IPS-20b (cell line): ENCODE measurements around the gene ANGEL2.
A peak's percentile ranks its signal among the peaks of the same experiment; 100 is the strongest.
"Not testable (repeated sequence)": the region's sequence is repeated elsewhere in the genome, so short reads cannot be mapped to it uniquely, and the experiment has no call there.

Experiments
- H3K27ac ChIP-seq: one replicate; pipeline ENCODE4 v1.5.1; 2013; ENCODE audit warnings: low read length
- H3K27me3 ChIP-seq: 2 replicates; pipeline ENCODE4 v1.6.1; 2013; ENCODE audit warnings: mild to moderate bottlenecking, low read length, inconsistent platforms; ENCODE audit not compliant: insufficient read depth
- H3K36me3 ChIP-seq: 2 replicates; pipeline ENCODE4 v1.6.1; 2013; ENCODE audit warnings: low read depth, mild to moderate bottlenecking, inconsistent platforms, low read length, moderate library complexity; ENCODE audit not compliant: insufficient read depth
- H3K4me1 ChIP-seq: 2 replicates; pipeline ENCODE4 v1.6.1; 2013; ENCODE audit warnings: mild to moderate bottlenecking, control low read depth, inconsistent platforms, low read length, moderate library complexity; ENCODE audit not compliant: insufficient read depth
- H3K4me3 ChIP-seq: 2 replicates; pipeline ENCODE4 v1.5.1; 2013; ENCODE audit warnings: mild to moderate bottlenecking, low read length, inconsistent platforms
- H3K9ac ChIP-seq: 2 replicates; pipeline ENCODE4 v1.6.1; 2013; ENCODE audit warnings: low read depth, mild to moderate bottlenecking, inconsistent platforms, low read length, moderate library complexity
- H3K9me3 ChIP-seq: 2 replicates; pipeline ENCODE4 v1.6.1; 2013; ENCODE audit warnings: mild to moderate bottlenecking, low read depth, low read length, inconsistent platforms; ENCODE audit not compliant: insufficient read depth

The ANGEL2 gene

DNA sequence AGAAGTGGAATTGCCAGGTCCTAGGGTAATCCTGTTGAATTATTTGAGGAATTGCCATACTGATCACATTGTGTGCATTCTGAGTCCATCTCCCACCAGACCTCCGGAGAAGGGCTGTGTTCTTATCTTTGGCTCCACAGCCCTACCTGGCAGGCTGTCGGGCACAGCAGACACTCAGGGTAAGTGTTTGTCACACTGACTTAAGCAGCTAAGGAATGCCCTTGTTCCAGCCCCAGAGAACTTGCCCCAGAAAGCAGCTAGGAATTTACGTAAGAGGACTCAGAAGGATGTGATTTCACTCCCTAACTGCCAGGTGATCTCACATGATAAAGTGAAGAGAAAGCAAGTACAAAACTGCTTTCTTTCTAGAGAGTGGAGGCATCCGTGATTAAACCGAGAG, 44.4 kb downstream of the ANGEL2 start:
- Histone ChIP-seq H3K9me3 (no peaks in the 10 kb centered on the region), H3K4me3 (no peak overlapping the region), H3K4me1 (peaks cover 9% of the 10 kb centered on the region), H3K27ac (no peak overlapping the region), H3K27me3 (no peaks in the 10 kb centered on the region), H3K9ac (no peak overlapping the region), H3K36me3 (peaks cover 94% of the 10 kb centered on the region)

DNA sequence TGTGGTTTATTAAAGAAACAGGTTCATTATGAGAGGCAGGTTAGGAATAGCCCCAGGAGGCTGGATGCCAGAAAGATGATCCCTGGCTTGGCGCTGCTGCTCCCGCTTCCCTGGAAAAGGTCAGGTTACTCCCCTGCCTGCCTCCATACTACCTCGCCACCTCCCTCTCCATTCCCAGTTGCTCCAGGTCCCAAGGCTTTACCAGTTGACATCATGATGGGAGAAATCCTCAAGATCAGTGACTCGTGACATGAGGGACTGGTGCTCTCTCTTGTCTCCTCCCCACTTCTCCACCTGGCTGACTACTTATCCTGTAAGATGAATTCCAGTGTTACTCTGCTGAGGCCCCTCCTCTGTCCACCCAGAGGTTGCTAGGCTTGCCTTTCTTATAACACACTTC, 45.6 kb downstream of the ANGEL2 start:
- Histone ChIP-seq H3K27me3 (no peaks in the 10 kb centered on the region), H3K9ac (no peak overlapping the region), H3K27ac (no peak overlapping the region), H3K36me3 (peaks cover 94% of the 10 kb centered on the region), H3K4me1 (peaks cover 9% of the 10 kb centered on the region), H3K4me3 (no peak overlapping the region), H3K9me3 (no peaks in the 10 kb centered on the region)

- Histone ChIP-seq H3K27ac (no peak overlapping the region), H3K4me3 (no peak overlapping the region), H3K9me3 (no peaks in the 10 kb centered on the region), H3K27me3 (no peaks in the 10 kb centered on the region), H3K4me1 (peaks cover 9% of the 10 kb centered on the region), H3K36me3 (peaks cover 94% of the 10 kb centered on the region), H3K9ac (peak overlapping the region; percentile 7; the same call in 1 of the 2 replicates)
Measured at GRCh38 chr1:212968368-212968863, 47.3 kb downstream of the ANGEL2 start.

- H3K27me3 ChIP-seq, result no peaks in the 10 kb centered on the region
- peaks cover 94% of the 10 kb centered on the region for H3K36me3 ChIP-seq
- H3K4me3 ChIP-seq, result no peak overlapping the region
- peaks cover 9% of the 10 kb centered on the region for H3K4me1 ChIP-seq
- peak overlapping the region; percentile 7; the same call in 1 of the 2 replicates for H3K9ac ChIP-seq
- no peaks in the 10 kb centered on the region for H3K9me3 ChIP-seq
- H3K27ac ChIP-seq, result no peak overlapping the region
Measured at GRCh38 chr1:212967801-212968200, 47.9 kb downstream of the ANGEL2 start.

- H3K36me3 ChIP-seq, result peaks cover 94% of the 10 kb centered on the region
- H3K4me1 ChIP-seq, result peaks cover 9% of the 10 kb centered on the region
- no peak overlapping the region for H3K27ac ChIP-seq
- no peaks in the 10 kb centered on the region for H3K9me3 ChIP-seq
- no peaks in the 10 kb centered on the region for H3K27me3 ChIP-seq
- no peak overlapping the region for H3K4me3 ChIP-seq
- H3K9ac ChIP-seq, result no peak overlapping the region
Measured at GRCh38 chr1:212966616-212967015, 49.1 kb downstream of the ANGEL2 start.

- not testable (repeated sequence) for H3K27me3 ChIP-seq, H3K4me1 ChIP-seq, H3K4me3 ChIP-seq, H3K9ac ChIP-seq, H3K27ac ChIP-seq, H3K9me3 ChIP-seq
- H3K36me3 ChIP-seq, result peaks cover 94% of the 10 kb centered on the region
Measured at GRCh38 chr1:212964993-212965392, 50.7 kb downstream of the ANGEL2 start.

GRCh38 chr1:212964102-212964501, 51.6 kb downstream of the ANGEL2 start:
- Histone ChIP-seq H3K9me3 (no peaks in the 10 kb centered on the region), H3K36me3 (peaks cover 97% of the 10 kb centered on the region), H3K27ac (no peak overlapping the region), H3K9ac (no peak overlapping the region), H3K4me3 (no peak overlapping the region), H3K27me3 (no peaks in the 10 kb centered on the region), H3K4me1 (peaks cover 9% of the 10 kb centered on the region)

DNA sequence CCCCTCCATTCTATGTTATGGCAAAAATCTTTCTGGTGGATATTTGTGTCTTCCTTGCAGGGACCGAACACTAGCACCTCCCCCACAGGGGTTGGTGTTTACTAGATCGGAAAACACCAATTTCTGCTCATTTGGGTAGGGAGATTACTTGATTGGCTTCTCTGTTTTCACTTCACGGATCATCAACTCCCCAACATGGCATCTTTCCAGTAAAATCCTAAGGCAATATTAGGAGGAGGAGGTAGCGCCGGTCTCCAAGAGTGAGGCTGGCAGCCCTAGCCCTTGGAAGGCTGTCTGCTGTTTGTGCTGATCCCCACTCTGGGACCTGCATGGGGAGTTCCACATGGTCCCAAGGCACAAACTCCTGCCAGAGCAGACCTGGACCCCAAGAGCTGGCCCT, 53.2 kb downstream of the ANGEL2 start:
- Histone ChIP-seq H3K4me1 (peaks cover 2% of the 10 kb centered on the region; the same call in 1 of the 2 replicates), H3K27me3 (no peaks in the 10 kb centered on the region), H3K4me3 (no peak overlapping the region), H3K9me3 (no peaks in the 10 kb centered on the region), H3K36me3 (peaks cover 100% of the 10 kb centered on the region), H3K27ac (no peak overlapping the region), H3K9ac (no peak overlapping the region)

DNA sequence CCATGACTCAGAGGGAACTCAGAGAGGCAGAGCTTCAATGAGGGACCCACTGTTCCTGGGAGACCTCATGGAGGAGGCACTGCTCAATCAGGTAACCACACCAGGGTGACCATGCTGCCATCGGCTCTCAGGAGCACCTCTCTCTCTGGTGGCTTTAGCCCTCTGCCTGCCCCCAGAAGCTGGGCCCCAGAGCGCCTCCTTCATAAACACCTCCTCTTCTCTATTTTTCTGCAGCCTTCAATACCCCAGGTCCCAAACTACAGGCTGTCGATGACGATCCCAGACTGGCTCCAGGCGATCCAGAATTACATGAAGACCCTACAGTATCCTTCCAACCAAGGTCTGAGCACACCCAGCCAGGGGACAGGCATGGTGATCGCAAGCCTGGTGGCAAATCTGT, 54.7 kb downstream of the ANGEL2 start:
- H3K4me3 ChIP-seq, result no peak overlapping the region
- no peak overlapping the region for H3K9ac ChIP-seq
- no peaks in the 10 kb centered on the region for H3K9me3 ChIP-seq
- H3K27ac ChIP-seq, result no peak overlapping the region
- H3K36me3 ChIP-seq, result peaks cover 100% of the 10 kb centered on the region
- no peaks in the 10 kb centered on the region for H3K4me1 ChIP-seq
- H3K27me3 ChIP-seq, result no peaks in the 10 kb centered on the region

GRCh38 chr1:212959266-212960220, 56.1 kb downstream of the ANGEL2 start:
- Histone ChIP-seq H3K4me1 (no peaks in the 10 kb centered on the region; the same call in 1 of the 2 replicates), H3K9ac (no peak overlapping the region), H3K27ac (no peak overlapping the region), H3K9me3 (no peaks in the 10 kb centered on the region), H3K36me3 (peaks cover 100% of the 10 kb centered on the region), H3K4me3 (no peak overlapping the region), H3K27me3 (no peaks in the 10 kb centered on the region)

GRCh38 chr1:212958175-212958574, 57.5 kb downstream of the ANGEL2 start:
- H3K9ac ChIP-seq, result no peak overlapping the region
- no peaks in the 10 kb centered on the region for H3K9me3 ChIP-seq
- no peak overlapping the region for H3K27ac ChIP-seq
- peaks cover 100% of the 10 kb centered on the region for H3K36me3 ChIP-seq
- H3K27me3 ChIP-seq, result no peaks in the 10 kb centered on the region
- no peak overlapping the region for H3K4me3 ChIP-seq
- H3K4me1 ChIP-seq, result no peaks in the 10 kb centered on the region; the same call in 1 of the 2 replicates

DNA sequence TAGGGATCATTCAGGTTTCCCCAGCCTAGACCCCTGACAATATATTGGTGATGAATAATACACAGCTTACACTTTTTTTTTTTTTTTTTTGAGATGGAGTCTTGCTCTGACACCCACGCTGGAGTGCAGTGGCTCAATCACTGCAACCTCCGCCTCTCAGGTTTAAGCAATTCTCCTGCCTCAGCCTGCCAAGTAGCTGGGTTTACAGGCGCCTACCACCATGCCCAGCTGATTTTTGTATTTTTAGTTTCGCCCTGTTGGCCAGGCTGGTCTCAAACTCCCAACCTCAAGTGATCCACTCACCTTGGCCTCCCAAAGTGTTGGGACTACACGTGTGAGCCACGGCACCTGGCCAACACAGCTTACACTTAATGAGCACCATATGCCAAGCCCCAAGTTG, 58.1 kb downstream of the ANGEL2 start:
- Histone ChIP-seq H3K27me3 (no peaks in the 10 kb centered on the region), H3K36me3 (peaks cover 100% of the 10 kb centered on the region), H3K4me1 (peaks cover 4% of the 10 kb centered on the region; the same call in 1 of the 2 replicates), H3K27ac (no peak overlapping the region), H3K9me3 (no peaks in the 10 kb centered on the region), H3K4me3 (no peak overlapping the region), H3K9ac (no peak overlapping the region)
